Measurements from ENCODE around the gene SORBS2.

DNA sequence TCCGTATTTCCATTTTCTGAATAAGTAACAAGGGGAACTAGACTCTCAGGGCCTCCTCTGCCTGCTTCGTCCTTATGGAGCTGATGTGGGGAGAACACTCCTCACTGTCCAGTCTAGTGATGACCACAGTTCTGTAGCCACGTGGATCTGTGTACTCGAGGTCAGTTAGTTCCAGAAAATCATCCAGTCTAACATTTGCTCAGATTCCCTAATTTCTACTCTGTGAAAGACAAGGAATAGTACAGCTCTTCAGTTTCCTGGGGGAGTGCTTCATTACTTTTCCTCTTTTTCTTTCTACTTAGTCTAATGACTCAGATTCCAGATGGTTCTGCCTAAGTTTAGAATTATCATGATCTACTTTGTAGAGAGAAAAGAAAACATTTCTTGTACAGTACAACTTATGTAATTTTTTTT is 82.6 kb downstream of the SORBS2 start:
- no peak for TF ChIP-seq CTCF (IDR thresholded peaks at IDR 0.05)
- no peak for TF ChIP-seq POLR2A (IDR thresholded peaks at IDR 0.05)
